ENCODE results near the gene CYSLTR2. TPM values are rescaled to one million over a fixed set of nuclear protein-coding genes. Genes with fewer than 3 reads are reported as not detected.

CYSLTR2 gene
- polyA plus RNA-seq, 1 donor from 2014 or later, result 0.19 TPM

- no peak overlapping the region for H2AFZ ChIP-seq (ENCODE audit: low read depth, low read length)
- H3K9me3 ChIP-seq (ENCODE audit: low read length), result no peaks in the 10 kb centered on the region
- no peaks in the 10 kb centered on the region for H3F3A ChIP-seq (ENCODE audit: insufficient read depth, low read length, poor library complexity, severe bottlenecking)
- H3K79me2 ChIP-seq (replicated peaks; ENCODE audit: insufficient read depth, low read length), result no peaks in the 10 kb centered on the region
- H3K4me2 ChIP-seq (ENCODE audit: low read length), result no peak overlapping the region
- H3K9ac ChIP-seq (ENCODE audit: low read length), result no peak overlapping the region
- no peaks in the 10 kb centered on the region for H3K36me3 ChIP-seq (ENCODE audit: insufficient read depth, low read length)
- TF ChIP-seq POLR2AphosphoS5 (IDR thresholded peaks at IDR 0.05) (no peak), MXI1 (conservative IDR thresholded peaks at IDR 0.05; ENCODE audit: poor library complexity, severe bottlenecking) (no peak), EZH2 (IDR thresholded peaks at IDR 0.05; ENCODE audit: borderline replicate concordance, insufficient read depth, low read length, poor library complexity, severe bottlenecking) (no peak), RAD21 (conservative IDR thresholded peaks at IDR 0.05) (no peak), EP300 (conservative IDR thresholded peaks at IDR 0.05; ENCODE audit: poor library complexity, severe bottlenecking) (no peak), TAF1 (IDR thresholded peaks at IDR 0.05; ENCODE audit: low read depth) (no peak), SMC3 (conservative IDR thresholded peaks at IDR 0.05; ENCODE audit: poor library complexity) (no peak)
- TF ChIP-seq, protein P1, sequence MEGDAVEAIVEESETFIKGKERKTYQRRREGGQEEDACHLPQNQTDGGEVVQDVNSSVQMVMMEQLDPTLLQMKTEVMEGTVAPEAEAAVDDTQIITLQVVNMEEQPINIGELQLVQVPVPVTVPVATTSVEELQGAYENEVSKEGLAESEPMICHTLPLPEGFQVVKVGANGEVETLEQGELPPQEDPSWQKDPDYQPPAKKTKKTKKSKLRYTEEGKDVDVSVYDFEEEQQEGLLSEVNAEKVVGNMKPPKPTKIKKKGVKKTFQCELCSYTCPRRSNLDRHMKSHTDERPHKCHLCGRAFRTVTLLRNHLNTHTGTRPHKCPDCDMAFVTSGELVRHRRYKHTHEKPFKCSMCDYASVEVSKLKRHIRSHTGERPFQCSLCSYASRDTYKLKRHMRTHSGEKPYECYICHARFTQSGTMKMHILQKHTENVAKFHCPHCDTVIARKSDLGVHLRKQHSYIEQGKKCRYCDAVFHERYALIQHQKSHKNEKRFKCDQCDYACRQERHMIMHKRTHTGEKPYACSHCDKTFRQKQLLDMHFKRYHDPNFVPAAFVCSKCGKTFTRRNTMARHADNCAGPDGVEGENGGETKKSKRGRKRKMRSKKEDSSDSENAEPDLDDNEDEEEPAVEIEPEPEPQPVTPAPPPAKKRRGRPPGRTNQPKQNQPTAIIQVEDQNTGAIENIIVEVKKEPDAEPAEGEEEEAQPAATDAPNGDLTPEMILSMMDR (IDR thresholded peaks at IDR 0.05; ENCODE audit: poor library complexity, severe bottlenecking), result no peak
- TF ChIP-seq, protein P2, sequence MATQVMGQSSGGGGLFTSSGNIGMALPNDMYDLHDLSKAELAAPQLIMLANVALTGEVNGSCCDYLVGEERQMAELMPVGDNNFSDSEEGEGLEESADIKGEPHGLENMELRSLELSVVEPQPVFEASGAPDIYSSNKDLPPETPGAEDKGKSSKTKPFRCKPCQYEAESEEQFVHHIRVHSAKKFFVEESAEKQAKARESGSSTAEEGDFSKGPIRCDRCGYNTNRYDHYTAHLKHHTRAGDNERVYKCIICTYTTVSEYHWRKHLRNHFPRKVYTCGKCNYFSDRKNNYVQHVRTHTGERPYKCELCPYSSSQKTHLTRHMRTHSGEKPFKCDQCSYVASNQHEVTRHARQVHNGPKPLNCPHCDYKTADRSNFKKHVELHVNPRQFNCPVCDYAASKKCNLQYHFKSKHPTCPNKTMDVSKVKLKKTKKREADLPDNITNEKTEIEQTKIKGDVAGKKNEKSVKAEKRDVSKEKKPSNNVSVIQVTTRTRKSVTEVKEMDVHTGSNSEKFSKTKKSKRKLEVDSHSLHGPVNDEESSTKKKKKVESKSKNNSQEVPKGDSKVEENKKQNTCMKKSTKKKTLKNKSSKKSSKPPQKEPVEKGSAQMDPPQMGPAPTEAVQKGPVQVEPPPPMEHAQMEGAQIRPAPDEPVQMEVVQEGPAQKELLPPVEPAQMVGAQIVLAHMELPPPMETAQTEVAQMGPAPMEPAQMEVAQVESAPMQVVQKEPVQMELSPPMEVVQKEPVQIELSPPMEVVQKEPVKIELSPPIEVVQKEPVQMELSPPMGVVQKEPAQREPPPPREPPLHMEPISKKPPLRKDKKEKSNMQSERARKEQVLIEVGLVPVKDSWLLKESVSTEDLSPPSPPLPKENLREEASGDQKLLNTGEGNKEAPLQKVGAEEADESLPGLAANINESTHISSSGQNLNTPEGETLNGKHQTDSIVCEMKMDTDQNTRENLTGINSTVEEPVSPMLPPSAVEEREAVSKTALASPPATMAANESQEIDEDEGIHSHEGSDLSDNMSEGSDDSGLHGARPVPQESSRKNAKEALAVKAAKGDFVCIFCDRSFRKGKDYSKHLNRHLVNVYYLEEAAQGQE (IDR thresholded peaks at IDR 0.05; ENCODE audit: borderline replicate concordance), result no peak
- H3K4me3 ChIP-seq (ENCODE audit: low read length), result no peak overlapping the region
- H3K27me3 ChIP-seq (ENCODE audit: insufficient read depth, low read depth, low read length), result no peaks in the 10 kb centered on the region
- no peak overlapping the region for H3K27ac ChIP-seq (ENCODE audit: low read length)
- no peaks in the 10 kb centered on the region for H3K9me2 ChIP-seq (ENCODE audit: insufficient read depth, low read length)
- no peaks in the 10 kb centered on the region for H4K20me1 ChIP-seq (ENCODE audit: insufficient read depth)
Observed at GRCh38 chr13:48654511-48654910, 782 bp downstream of the CYSLTR2 start.

DNA sequence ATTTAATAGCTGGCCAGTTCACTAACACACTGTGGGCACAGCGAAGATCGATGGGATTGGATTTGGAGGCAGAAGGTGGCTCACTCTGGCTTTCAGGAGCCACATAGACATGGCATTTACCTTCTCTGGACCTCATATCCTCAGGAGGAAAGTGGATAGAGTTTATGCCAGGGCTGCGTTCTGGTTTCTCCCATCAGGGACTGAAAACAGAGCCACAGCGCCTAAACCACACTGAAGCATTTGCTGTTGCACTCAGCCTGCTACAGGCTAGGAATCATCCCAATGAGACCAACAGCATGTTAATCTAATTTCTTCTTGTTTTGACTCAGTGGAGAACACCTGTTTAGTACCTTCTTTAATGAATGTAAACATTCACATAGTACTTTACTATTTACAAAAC, 1.6 kb downstream of the CYSLTR2 start:
- TF ChIP-seq SMC3 (conservative IDR thresholded peaks at IDR 0.05; ENCODE audit: poor library complexity), result no peak
- TF ChIP-seq EP300 (conservative IDR thresholded peaks at IDR 0.05; ENCODE audit: poor library complexity, severe bottlenecking), result no peak
- TF ChIP-seq RAD21 (conservative IDR thresholded peaks at IDR 0.05), result no peak
- TF ChIP-seq TAF1 (IDR thresholded peaks at IDR 0.05; ENCODE audit: low read depth), result no peak
- no peak for TF ChIP-seq MXI1 (conservative IDR thresholded peaks at IDR 0.05; ENCODE audit: poor library complexity, severe bottlenecking)
- TF ChIP-seq, protein P2 (IDR thresholded peaks at IDR 0.05; ENCODE audit: borderline replicate concordance), result no peak
- no peak for TF ChIP-seq POLR2AphosphoS5 (IDR thresholded peaks at IDR 0.05)
- no peak overlapping the region for H3K9ac ChIP-seq (ENCODE audit: low read length)
- H3K9me2 ChIP-seq (ENCODE audit: insufficient read depth, low read length), result no peaks in the 10 kb centered on the region
- no peaks in the 10 kb centered on the region for H3F3A ChIP-seq (ENCODE audit: insufficient read depth, low read length, poor library complexity, severe bottlenecking)
- H3K27me3 ChIP-seq (ENCODE audit: insufficient read depth, low read depth, low read length), result no peaks in the 10 kb centered on the region
- H3K36me3 ChIP-seq (ENCODE audit: insufficient read depth, low read length), result no peaks in the 10 kb centered on the region
- no peak overlapping the region for H3K4me2 ChIP-seq (ENCODE audit: low read length)
- no peak overlapping the region for H2AFZ ChIP-seq (ENCODE audit: low read depth, low read length)
- no peak overlapping the region for H3K4me3 ChIP-seq (ENCODE audit: low read length)
- H3K79me2 ChIP-seq (replicated peaks; ENCODE audit: insufficient read depth, low read length), result no peaks in the 10 kb centered on the region
- H3K27ac ChIP-seq (ENCODE audit: low read length), result no peak overlapping the region
- H4K20me1 ChIP-seq (ENCODE audit: insufficient read depth), result no peaks in the 10 kb centered on the region
- no peaks in the 10 kb centered on the region for H3K9me3 ChIP-seq (ENCODE audit: low read length)

All from neural cell (in vitro differentiated cells).